COR-L47 (cell line): ENCODE measurements around the gene KANSL1L.

Source experiments
- DNase-seq: peaks from one replicate; lab custom pipeline; 2025; lab: John Stamatoyannopoulos, UW

Gene KANSL1L

GRCh38 chr2:210000464-210001324, 170.5 kb downstream of the KANSL1L start:
- DNase-seq: no peak

DNA sequence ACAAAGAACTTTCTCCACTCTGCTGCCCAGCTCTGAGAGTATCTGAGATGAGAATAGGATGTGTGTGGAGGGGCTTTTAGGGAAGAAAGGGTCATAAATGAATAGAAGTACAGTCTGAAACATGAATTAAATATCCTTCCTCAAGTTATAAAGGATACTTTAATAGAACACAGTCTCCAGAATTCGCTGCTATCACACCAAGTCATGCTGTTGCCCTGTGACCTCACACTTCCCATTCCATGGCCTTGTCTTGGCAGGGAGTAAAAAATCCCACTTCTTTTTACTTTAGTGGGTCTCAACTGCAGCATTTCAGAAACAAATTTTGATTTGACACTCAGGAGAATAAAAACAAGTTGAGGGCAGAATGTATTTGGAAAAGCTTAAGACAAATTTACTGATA, 172.6 kb downstream of the KANSL1L start:
- DNase-seq: no peak

DNA sequence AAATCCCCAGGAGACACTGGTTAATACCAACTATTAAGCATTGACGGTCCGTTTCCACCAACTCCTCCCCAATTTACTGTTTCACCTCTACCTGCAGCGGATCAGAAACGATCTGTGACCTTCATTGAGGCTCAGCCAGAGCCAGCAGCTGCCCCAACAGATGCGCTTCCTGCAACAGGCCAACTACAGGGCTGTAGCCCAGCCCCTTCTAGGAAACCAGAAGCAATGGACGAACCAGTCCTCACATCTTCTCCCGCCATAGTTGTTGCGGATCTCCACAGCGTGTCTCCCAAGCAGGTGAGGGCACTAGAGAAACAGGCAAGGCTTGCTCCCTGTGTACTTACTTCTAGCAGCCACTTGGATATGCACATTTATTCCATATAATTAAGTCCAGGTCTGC, 177.2 kb downstream of the KANSL1L start:
- DNase-seq: no peak

GRCh38 chr2:209990838-209991237, 180.4 kb downstream of the KANSL1L start:
- no peak for DNase-seq

DNA sequence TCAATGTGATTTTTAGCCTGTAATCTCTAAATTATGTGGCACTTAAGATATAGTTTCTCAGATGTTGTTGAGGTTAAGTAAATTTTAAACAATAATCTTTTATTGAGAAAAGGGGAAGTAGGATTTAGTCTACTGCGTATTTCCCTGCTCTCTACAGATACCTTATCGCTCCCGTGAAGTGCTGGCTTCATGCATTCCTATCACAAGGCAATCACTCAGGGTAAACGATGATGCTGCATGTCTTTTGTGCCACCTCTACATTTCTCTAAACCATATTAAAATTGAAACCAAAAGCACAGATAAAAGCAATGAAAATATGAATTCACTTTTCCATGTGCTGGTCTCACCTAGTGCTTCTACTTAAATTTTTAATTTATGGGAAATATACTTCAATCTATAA, 183.2 kb downstream of the KANSL1L start:
- no peak for DNase-seq

DNA sequence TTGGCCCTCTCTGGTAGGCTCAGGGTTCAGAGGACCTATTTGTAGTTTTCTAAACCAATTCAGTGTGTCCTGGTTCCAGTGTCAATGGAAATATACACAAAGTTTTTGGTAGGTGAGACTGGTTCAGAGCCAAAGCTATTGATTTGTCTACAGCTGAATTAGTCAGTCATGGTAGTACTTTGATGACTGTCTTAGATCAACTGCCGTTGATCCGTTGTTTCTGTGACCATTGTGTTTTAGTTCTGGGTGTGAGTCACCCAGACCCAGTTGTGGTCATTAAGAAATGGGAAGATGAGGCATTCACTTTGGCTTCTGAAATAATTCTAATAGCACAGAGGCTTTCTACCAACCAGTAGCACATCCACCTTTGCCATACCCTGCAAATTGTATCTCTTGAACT, 184.8 kb downstream of the KANSL1L start:
- DNase-seq: no peak

GRCh38 chr2:209985874-209986273, 185.3 kb downstream of the KANSL1L start:
- no peak for DNase-seq

DNA sequence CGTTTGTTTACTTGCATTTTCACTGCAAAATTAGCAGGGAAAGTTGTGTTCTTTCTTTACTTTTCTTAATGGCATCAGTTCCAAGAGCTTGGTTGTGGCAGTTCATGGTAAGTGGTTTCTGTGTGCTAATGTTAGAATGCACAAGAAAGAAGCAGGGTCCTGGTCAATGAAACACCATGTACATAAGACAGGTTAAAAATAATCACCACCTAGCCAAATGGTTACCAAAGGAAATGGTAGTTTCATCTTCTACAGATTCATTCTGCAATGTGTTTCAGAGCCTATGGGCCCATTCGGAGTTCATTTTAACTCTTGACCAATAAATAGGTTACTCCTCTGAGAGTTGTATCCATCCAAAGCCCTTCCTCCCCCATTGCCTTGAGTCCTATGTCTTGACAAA, 186.9 kb downstream of the KANSL1L start:
- DNase-seq: no peak

- DNase-seq: peak; percentile 6
Measured at GRCh38 chr2:209977386-209978239, 193.6 kb downstream of the KANSL1L start.

- DNase-seq: no peak
Measured at GRCh38 chr2:209976698-209977385, 194.4 kb downstream of the KANSL1L start.

GRCh38 chr2:209974576-209974975, 196.6 kb downstream of the KANSL1L start:
- DNase-seq: no peak

- no peak for DNase-seq
Measured at GRCh38 chr2:209973328-209973727, 197.9 kb downstream of the KANSL1L start.
